A673 (cell line): ENCODE results near the gene PTPRQ. TPM values are rescaled to one million over a fixed set of nuclear protein-coding genes. Genes with fewer than 3 reads are reported as not detected.

Experiments
- Bru-seq: library from RNA; stranded (reverse); fragments of 400-500 nt; gene quantifications from one replicate; lab custom pipeline; 2021; lab: Mats Ljungman, UMichigan
- BruChase-seq, 2 experiments: library from RNA; stranded (reverse); fragments of 400-500 nt; gene quantifications; one replicate each; lab custom pipeline; 2021; lab: Mats Ljungman, UMichigan
- BruUV-seq: library from RNA; stranded (reverse); fragments of 400-500 nt; replicated peaks from 2 replicates; lab custom pipeline; 2021; lab: Mats Ljungman, UMichigan
- CTCF ChIA-PET: fragments of 300-600 bp; sonication (Branson Sonifier 250); formaldehyde crosslinking; loops from one replicate; lab custom pipeline; 2022; ENCODE audit warnings: antibody characterized with exemption; lab: Charles Lee
- POLR2A ChIA-PET: fragments of 300-600 bp; sonication (Branson Sonifier 250); formaldehyde crosslinking; loops from one replicate; lab custom pipeline; 2022; ENCODE audit warnings: antibody characterized with exemption; ENCODE audit not compliant: low non-redundant PET; lab: Charles Lee
- DNase-seq: peaks from one replicate; pipeline ENCODE4 v3.0.0-alpha.2; 2015; ENCODE audit warnings: low spot score
- H3K27ac ChIP-seq: fragments of 200-600 bp; sonication (generic); 2 replicates; pipeline ENCODE4 v1.5.1; 2016; ENCODE audit warnings: mixed run types, low read depth, mild to moderate bottlenecking, mixed read lengths, antibody characterized with exemption, low read length; ENCODE audit not compliant: poor library complexity, severe bottlenecking
- H3K27me3 ChIP-seq: fragments of 200-600 bp; sonication (generic); replicated peaks from 2 replicates; pipeline ENCODE4 v1.6.1; 2017; ENCODE audit warnings: mixed run types, low read depth, mild to moderate bottlenecking, mixed read lengths, antibody characterized with exemption, low read length; ENCODE audit not compliant: insufficient read depth, poor library complexity
- H3K36me3 ChIP-seq: fragments of 200-600 bp; sonication (generic); 2 replicates; pipeline ENCODE4 v1.6.1; 2016; ENCODE audit warnings: mixed run types, mild to moderate bottlenecking, mixed read lengths, antibody characterized with exemption, low read length; ENCODE audit not compliant: insufficient read depth, poor library complexity, severe bottlenecking
- H3K4me1 ChIP-seq: fragments of 200-600 bp; sonication (generic); 2 replicates; pipeline ENCODE4 v1.6.1; 2017; ENCODE audit warnings: mixed run types, mild to moderate bottlenecking, mixed read lengths, antibody characterized with exemption, low read length; ENCODE audit not compliant: insufficient read depth, poor library complexity, severe bottlenecking
- H3K4me3 ChIP-seq: fragments of 200-600 bp; sonication (generic); 2 replicates; pipeline ENCODE4 v1.5.1; 2016; ENCODE audit warnings: low read depth, mixed run types, mild to moderate bottlenecking, mixed read lengths, low read length; ENCODE audit not compliant: poor library complexity, severe bottlenecking
- H3K9me3 ChIP-seq: fragments of 200-600 bp; sonication (generic); 2 replicates; pipeline ENCODE4 v1.6.1; 2016; ENCODE audit warnings: mixed run types, low read depth, mild to moderate bottlenecking, mixed read lengths, antibody characterized with exemption, low read length; ENCODE audit not compliant: poor library complexity, severe bottlenecking
- EZH2 ChIP-seq: fragments of 200-600 bp; sonication (generic); IDR thresholded peaks from 2 replicates; pipeline ENCODE4 v1.6.1; 2017; ENCODE audit warnings: borderline replicate concordance, low read depth, mild to moderate bottlenecking, mixed read lengths, antibody characterized with exemption, low read length; ENCODE audit not compliant: poor library complexity, severe bottlenecking
- intact Hi-C: fragments of 100-400 bp; cut with micrococcal nuclease; formaldehyde crosslinking; loops from one replicate; pipeline ENCODE4 v1.10.0; 2022; ENCODE audit not compliant: unreplicated experiment
- long read RNA-seq: library from polyadenylated mRNA; stranded (forward); transcript quantifications from one replicate; pipeline ENCODE4 v2.0.0, GENCODE V29; 2022
- total RNA-seq: library from RNA; stranded (reverse); gene quantifications from 2 replicates; pipeline ENCODE4 v1.2.3, GENCODE V29; 2021
- TF ChIP-seq, protein P1 (sequence below): fragments of 300-800, 200-600 bp; sonication (generic); conservative IDR thresholded peaks from 2 replicates; pipeline ENCODE4 v1.5.1; 2017; ENCODE audit warnings: low read depth, mild to moderate bottlenecking, antibody characterized with exemption, low read length, moderate library complexity, mixed read lengths

Gene PTPRQ, protein sequence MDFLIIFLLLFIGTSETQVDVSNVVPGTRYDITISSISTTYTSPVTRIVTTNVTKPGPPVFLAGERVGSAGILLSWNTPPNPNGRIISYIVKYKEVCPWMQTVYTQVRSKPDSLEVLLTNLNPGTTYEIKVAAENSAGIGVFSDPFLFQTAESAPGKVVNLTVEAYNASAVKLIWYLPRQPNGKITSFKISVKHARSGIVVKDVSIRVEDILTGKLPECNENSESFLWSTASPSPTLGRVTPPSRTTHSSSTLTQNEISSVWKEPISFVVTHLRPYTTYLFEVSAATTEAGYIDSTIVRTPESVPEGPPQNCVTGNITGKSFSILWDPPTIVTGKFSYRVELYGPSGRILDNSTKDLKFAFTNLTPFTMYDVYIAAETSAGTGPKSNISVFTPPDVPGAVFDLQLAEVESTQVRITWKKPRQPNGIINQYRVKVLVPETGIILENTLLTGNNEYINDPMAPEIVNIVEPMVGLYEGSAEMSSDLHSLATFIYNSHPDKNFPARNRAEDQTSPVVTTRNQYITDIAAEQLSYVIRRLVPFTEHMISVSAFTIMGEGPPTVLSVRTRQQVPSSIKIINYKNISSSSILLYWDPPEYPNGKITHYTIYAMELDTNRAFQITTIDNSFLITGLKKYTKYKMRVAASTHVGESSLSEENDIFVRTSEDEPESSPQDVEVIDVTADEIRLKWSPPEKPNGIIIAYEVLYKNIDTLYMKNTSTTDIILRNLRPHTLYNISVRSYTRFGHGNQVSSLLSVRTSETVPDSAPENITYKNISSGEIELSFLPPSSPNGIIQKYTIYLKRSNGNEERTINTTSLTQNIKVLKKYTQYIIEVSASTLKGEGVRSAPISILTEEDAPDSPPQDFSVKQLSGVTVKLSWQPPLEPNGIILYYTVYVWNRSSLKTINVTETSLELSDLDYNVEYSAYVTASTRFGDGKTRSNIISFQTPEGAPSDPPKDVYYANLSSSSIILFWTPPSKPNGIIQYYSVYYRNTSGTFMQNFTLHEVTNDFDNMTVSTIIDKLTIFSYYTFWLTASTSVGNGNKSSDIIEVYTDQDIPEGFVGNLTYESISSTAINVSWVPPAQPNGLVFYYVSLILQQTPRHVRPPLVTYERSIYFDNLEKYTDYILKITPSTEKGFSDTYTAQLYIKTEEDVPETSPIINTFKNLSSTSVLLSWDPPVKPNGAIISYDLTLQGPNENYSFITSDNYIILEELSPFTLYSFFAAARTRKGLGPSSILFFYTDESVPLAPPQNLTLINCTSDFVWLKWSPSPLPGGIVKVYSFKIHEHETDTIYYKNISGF (N-terminal part only)
- 0.09 and 0.15 TPM in 2 replicates for total RNA-seq
- percentile 16 among the genes with signal in this experiment for Bru-seq, nascent RNA
- BruChase-seq, experiment 1, labeled RNA remaining after a 2-hour chase: percentile 14 among the genes with signal in this experiment
- BruChase-seq, experiment 2, labeled RNA remaining after a 6-hour chase: percentile 13 among the genes with signal in this experiment
- long read RNA-seq: 0 reads

DNA sequence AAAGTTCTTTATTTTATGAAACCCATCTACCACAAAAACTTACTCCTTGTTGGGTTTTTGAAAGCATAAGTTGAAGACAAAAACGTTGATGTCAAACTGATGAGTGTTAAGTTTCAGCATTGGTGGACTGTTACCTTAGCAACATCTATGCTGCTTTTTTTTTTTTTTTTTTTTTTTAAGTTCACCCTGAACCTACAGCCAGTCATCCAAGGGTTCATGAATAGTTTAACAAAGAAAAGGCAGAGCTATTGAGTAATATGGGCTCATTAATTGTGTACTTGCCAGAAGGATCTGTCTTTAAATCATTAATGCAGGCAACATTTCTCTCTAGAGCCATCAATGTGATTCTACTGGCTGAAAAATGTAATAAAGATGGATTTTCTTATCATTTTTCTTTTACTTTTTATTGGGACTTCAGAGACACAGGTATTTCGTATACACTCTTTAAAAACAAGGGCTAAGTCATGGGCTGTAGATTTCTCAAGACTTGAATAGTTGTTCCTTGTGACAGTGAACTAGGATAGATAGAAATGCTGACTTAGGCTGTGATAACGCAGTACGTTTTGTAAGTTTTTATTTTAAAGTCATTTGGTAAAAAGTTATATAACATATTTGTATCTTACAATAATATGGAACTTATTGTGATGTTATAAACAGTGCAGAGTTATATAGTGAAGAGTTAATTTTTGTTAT, at the start of gene PTPRQ:
Gene PTPRQ, plus strand, starts transcription at position 262 of the 693 bp plus-strand sequence. Its CDS starts 111 bp downstream, at position 373.
- H3K4me1 ChIP-seq: no peaks in the 10 kb centered on the region
- H3K4me3 ChIP-seq: no peak within 1 kb of the TSS
- no TSS peak for BruUV-seq
- TF ChIP-seq EZH2: no peak
- TF ChIP-seq, protein P1, sequence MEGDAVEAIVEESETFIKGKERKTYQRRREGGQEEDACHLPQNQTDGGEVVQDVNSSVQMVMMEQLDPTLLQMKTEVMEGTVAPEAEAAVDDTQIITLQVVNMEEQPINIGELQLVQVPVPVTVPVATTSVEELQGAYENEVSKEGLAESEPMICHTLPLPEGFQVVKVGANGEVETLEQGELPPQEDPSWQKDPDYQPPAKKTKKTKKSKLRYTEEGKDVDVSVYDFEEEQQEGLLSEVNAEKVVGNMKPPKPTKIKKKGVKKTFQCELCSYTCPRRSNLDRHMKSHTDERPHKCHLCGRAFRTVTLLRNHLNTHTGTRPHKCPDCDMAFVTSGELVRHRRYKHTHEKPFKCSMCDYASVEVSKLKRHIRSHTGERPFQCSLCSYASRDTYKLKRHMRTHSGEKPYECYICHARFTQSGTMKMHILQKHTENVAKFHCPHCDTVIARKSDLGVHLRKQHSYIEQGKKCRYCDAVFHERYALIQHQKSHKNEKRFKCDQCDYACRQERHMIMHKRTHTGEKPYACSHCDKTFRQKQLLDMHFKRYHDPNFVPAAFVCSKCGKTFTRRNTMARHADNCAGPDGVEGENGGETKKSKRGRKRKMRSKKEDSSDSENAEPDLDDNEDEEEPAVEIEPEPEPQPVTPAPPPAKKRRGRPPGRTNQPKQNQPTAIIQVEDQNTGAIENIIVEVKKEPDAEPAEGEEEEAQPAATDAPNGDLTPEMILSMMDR: no peak
- no peak within 1 kb of the TSS for H3K27ac ChIP-seq
- H3K9me3 ChIP-seq: no peaks in the 10 kb centered on the region
- ChIA-PET POLR2A (no interaction called here), CTCF (no interaction called here)
- peak; percentile 5 for DNase-seq
- H3K27me3 ChIP-seq: no peaks in the 10 kb centered on the region
- no peaks in the 10 kb centered on the region for H3K36me3 ChIP-seq
- intact Hi-C loops: no loop called here

DNA sequence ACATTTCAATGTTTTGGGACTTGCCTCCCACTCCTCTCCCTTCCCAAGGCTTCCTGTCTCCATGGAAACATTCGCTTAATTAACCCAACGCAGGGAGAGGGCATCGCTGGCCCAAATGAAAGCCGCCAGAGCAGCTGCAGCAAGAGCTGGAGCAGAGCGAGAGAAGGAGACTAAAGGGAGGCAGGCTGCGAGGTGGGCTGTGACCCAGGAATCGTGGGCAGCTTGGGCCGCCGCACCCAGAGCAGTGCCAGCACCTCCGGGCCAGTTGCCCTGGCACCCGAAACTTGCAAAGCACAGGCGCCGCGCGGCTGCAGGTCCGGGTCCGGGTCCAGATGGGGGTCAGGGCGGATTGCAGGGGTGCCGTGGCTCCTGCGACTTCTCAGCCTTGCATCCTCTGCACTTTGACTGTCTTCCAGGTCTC, 43.5 kb upstream of the PTPRQ start:
- Histone ChIP-seq H3K27me3 (no peaks in the 10 kb centered on the region), H3K9me3 (no peaks in the 10 kb centered on the region), H3K4me1 (no peaks in the 10 kb centered on the region), H3K4me3 (peak overlapping the region; percentile 27), H3K27ac (no peak overlapping the region), H3K36me3 (no peaks in the 10 kb centered on the region)
- ChIA-PET POLR2A (interaction anchor here (0.8 kb wide), 1 partner anchor 708 kb away, joined by 3 read pairs; no protein-coding TSS in a partner anchor), CTCF (interaction anchor here (0.6 kb wide), 1 partner anchor 214 kb away, joined by 4 read pairs; no protein-coding TSS in a partner anchor)
- BruUV-seq: no TSS peak
- no peak for TF ChIP-seq EZH2
- TF ChIP-seq, protein P1: no peak
- intact Hi-C loops: no loop called here
- DNase-seq: no peak
